ENCODE measurements around the gene KCNRG. TPM values are rescaled to one million over a fixed set of nuclear protein-coding genes. Genes with fewer than 3 reads are reported as not detected.

The KCNRG gene
- total RNA-seq, 2 donors from 2014 or later, result 0.30 to 0.40 TPM

GRCh38 chr13:49993666-49994065 is 21.6 kb upstream of the KCNRG start:
- H3K4me3 ChIP-seq, result no peak overlapping the region
- TF ChIP-seq, protein P1, sequence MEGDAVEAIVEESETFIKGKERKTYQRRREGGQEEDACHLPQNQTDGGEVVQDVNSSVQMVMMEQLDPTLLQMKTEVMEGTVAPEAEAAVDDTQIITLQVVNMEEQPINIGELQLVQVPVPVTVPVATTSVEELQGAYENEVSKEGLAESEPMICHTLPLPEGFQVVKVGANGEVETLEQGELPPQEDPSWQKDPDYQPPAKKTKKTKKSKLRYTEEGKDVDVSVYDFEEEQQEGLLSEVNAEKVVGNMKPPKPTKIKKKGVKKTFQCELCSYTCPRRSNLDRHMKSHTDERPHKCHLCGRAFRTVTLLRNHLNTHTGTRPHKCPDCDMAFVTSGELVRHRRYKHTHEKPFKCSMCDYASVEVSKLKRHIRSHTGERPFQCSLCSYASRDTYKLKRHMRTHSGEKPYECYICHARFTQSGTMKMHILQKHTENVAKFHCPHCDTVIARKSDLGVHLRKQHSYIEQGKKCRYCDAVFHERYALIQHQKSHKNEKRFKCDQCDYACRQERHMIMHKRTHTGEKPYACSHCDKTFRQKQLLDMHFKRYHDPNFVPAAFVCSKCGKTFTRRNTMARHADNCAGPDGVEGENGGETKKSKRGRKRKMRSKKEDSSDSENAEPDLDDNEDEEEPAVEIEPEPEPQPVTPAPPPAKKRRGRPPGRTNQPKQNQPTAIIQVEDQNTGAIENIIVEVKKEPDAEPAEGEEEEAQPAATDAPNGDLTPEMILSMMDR (IDR thresholded peaks at IDR 0.05), result no peak
- no peaks in the 10 kb centered on the region for H3K36me3 ChIP-seq
- H3K27me3 ChIP-seq, result no peaks in the 10 kb centered on the region
- H3K4me1 ChIP-seq, result no peaks in the 10 kb centered on the region
- H3K9me3 ChIP-seq, result no peaks in the 10 kb centered on the region
- intact Hi-C loops (cut with DNase I), result loop anchor here (10.0 kb wide), 1 partner anchor 531 kb away; no protein-coding TSS in a partner anchor
- H3K9ac ChIP-seq (ENCODE audit: low read depth in 2 of 2, low read length in 2 of 2), result no peak overlapping the region
- H3K27ac ChIP-seq, result no peak overlapping the region
- DNase-seq, result no peak

DNA sequence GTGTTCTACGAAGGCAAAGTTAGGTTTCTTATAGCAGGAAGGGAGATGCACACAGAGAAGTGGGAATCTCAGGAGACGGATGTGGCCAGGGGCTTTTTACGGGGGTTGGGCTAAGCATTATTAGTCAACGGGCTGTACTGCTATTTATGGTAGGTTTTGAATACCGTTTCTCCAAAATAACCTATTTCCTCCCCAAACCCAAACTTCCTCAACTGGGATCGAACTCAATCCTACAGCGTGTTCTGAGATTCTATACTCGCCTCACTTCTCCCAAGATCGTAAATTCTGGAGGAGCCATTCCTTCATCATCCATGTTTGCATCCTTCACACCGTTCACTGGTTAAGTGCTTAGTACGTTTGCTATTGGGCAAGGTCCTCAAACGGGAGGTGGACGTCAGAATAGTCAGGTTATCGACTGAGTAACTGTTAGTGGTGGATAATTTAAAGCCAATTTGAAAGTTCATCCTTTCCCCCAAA is 19.6 kb upstream of the KCNRG start:
- peak overlapping the region; percentile 90 for H3K27ac ChIP-seq
- H3K4me3 ChIP-seq, result peak overlapping the region; percentile 49
- intact Hi-C loops (cut with DNase I), result loop anchor here (5.0 to 10.0 kb wide), 3 partner anchors 87 to 529 kb away; no protein-coding TSS in a partner anchor
- peaks cover 10% of the 10 kb centered on the region for H3K4me1 ChIP-seq
- H3K9ac ChIP-seq (ENCODE audit: low read depth in 2 of 2, low read length in 2 of 2), result peak overlapping the region in 1 of 2 donors; percentile 73
- TF ChIP-seq, protein P1 (IDR thresholded peaks at IDR 0.05), result no peak
- no peaks in the 10 kb centered on the region for H3K36me3 ChIP-seq
- H3K9me3 ChIP-seq, result no peaks in the 10 kb centered on the region
- no peak for DNase-seq
- H3K27me3 ChIP-seq, result no peaks in the 10 kb centered on the region

GRCh38 chr13:49996161-49996915 is 18.9 kb upstream of the KCNRG start:
- Histone ChIP-seq H3K9me3 (no peaks in the 10 kb centered on the region), H3K4me3 (peak overlapping the region; percentile 49), H3K27ac (peak overlapping the region; percentile 90), H3K4me1 (peaks cover 17% of the 10 kb centered on the region), H3K9ac (ENCODE audit: low read depth in 2 of 2, low read length in 2 of 2) (peak overlapping the region; percentile 73 to 85), H3K27me3 (no peaks in the 10 kb centered on the region), H3K36me3 (no peaks in the 10 kb centered on the region)
- TF ChIP-seq, protein P1 (IDR thresholded peaks at IDR 0.05), result no peak
- intact Hi-C loops (cut with DNase I), result loop anchor here (5.0 to 10.0 kb wide), 3 partner anchors 86 to 528 kb away; no protein-coding TSS in a partner anchor
- peak; percentile 93 for DNase-seq

DNA sequence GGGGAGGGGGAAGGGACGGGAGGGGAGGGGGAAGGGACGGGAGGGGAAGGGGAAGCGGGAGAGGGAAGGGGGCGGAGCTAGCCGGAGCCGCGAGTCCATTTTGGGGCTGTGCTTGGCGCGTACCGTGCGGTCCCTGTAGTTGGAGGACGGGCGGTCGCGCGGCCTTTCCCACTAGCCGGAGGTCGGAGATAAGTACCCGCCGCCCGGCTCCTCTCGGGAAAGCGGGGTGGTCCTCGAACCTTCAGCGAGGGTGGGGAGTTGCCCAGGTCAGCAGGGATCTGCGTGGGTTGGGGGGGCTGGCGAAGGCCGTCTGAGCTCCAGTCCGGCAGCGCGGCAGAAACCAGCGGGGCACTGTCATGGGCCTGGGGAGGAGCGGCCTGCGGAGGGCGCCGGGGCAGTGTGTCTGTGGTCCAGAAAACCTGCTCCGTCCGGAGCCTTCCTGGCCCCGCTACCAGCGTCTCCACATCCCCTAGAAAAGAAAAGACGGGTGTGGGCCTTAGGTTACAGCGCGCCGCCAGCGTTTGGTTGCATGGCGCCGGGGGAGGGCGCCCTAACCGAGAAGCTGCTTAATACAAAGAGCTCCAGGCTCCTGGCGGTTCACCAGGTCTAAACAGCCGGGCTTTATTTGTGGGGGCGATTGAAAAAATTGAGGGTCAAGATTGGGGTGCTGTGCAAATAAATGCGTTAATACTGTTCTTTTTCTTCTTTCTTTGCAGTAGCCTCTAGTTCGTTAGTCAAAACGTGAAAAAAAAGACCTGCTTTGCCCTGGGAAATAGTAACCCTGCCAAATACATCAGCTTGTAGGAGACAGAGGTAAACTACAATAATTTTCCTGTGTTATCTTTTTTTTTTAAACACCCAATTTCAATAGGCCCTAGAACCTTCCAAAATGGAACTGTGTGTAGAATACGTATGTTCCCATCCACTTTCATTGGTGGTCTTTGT is 18.0 kb upstream of the KCNRG start, which contains the start of gene TRIM13:
TSS of gene TRIM13 (plus strand) at position 92 of the 945 bp plus-strand sequence. CDS start 14,899 bp downstream, outside the sequence.
- Histone ChIP-seq H3K4me3 (peak within 1 kb of the TSS; percentile 71), H3K36me3 (no peaks in the 10 kb centered on the region), H3K9me3 (no peaks in the 10 kb centered on the region), H3K4me1 (peaks cover 18% of the 10 kb centered on the region), H3K9ac (ENCODE audit: low read depth in 2 of 2, low read length in 2 of 2) (peak within 1 kb of the TSS; percentile 85), H3K27ac (peak within 1 kb of the TSS; percentile 99), H3K27me3 (no peaks in the 10 kb centered on the region)
- TF ChIP-seq, protein P1 (IDR thresholded peaks at IDR 0.05), result peak; percentile 66
- DNase-seq, result peak; percentile 90
- intact Hi-C loops (cut with DNase I), result loop anchor here (5.0 to 10.0 kb wide), 3 partner anchors 85 to 528 kb away; no protein-coding TSS in a partner anchor

- DNase-seq, result peak; percentile 31
These were observed 17.3 kb upstream of the KCNRG start for GRCh38 chr13:49997955-49998354.

More at GRCh38 chr13:49997955-49998354, 17.3 kb upstream of the KCNRG start:
- Histone ChIP-seq H3K27me3 (no peaks in the 10 kb centered on the region), H3K9me3 (no peaks in the 10 kb centered on the region), H3K36me3 (no peaks in the 10 kb centered on the region), H3K9ac (ENCODE audit: low read depth in 2 of 2, low read length in 2 of 2) (peak overlapping the region in 1 of 2 donors; percentile 85), H3K4me1 (peaks cover 18% of the 10 kb centered on the region), H3K27ac (peak overlapping the region; percentile 99), H3K4me3 (peak overlapping the region; percentile 71)
- TF ChIP-seq, protein P1 (IDR thresholded peaks at IDR 0.05), result no peak
- intact Hi-C loops (cut with DNase I), result loop anchor here (5.0 to 10.0 kb wide), 3 partner anchors 84 to 527 kb away; no protein-coding TSS in a partner anchor

All from colonic mucosa (tissue), 4 donors.